Mucosa of stomach (tissue), 1 donor: ENCODE measurements around the gene MYCT1.

Experiments used
- H3K27me3 ChIP-seq: one replicate; pipeline ENCODE4 v1.7.0; 2013; ENCODE audit warnings: mild to moderate bottlenecking, low read length; ENCODE audit not compliant: control insufficient read depth, insufficient read depth
- H3K36me3 ChIP-seq: one replicate; pipeline ENCODE4 v1.7.0; 2013; ENCODE audit warnings: low read length; ENCODE audit not compliant: control insufficient read depth, insufficient read depth
- H3K4me1 ChIP-seq: one replicate; pipeline ENCODE4 v1.7.0; 2013; ENCODE audit warnings: mild to moderate bottlenecking, low read length; ENCODE audit not compliant: control insufficient read depth, insufficient read depth
- H3K4me3 ChIP-seq: one replicate; pipeline ENCODE4 v1.7.0; 2013; ENCODE audit warnings: low read length
- H3K9ac ChIP-seq: one replicate; pipeline ENCODE4 v1.7.0; 2013; ENCODE audit warnings: mild to moderate bottlenecking, low read length, moderate library complexity
- H3K9me3 ChIP-seq: one replicate; pipeline ENCODE4 v1.7.0; 2013; ENCODE audit warnings: mild to moderate bottlenecking, low read length, moderate library complexity; ENCODE audit not compliant: control insufficient read depth
- donor health status: Pancreatic carcinoma.

MYCT1 gene

GRCh38 chr6:152726313-152726712, 28.6 kb downstream of the MYCT1 start:
- Histone ChIP-seq H3K4me3 (no peak overlapping the region), H3K36me3 (no peaks in the 10 kb centered on the region), H3K9me3 (no peaks in the 10 kb centered on the region), H3K27me3 (no peaks in the 10 kb centered on the region), H3K4me1 (no peaks in the 10 kb centered on the region), H3K9ac (no peak overlapping the region)

- H3K36me3 ChIP-seq: no peaks in the 10 kb centered on the region
- H3K4me1 ChIP-seq: no peaks in the 10 kb centered on the region
- H3K4me3 ChIP-seq: no peak overlapping the region
- no peaks in the 10 kb centered on the region for H3K9me3 ChIP-seq
- H3K27me3 ChIP-seq: no peaks in the 10 kb centered on the region
- H3K9ac ChIP-seq: no peak overlapping the region
These were observed 29.8 kb downstream of the MYCT1 start for GRCh38 chr6:152727507-152727906.

- H3K4me3 ChIP-seq: no peak overlapping the region
- H3K4me1 ChIP-seq: no peaks in the 10 kb centered on the region
- H3K36me3 ChIP-seq: no peaks in the 10 kb centered on the region
- no peaks in the 10 kb centered on the region for H3K27me3 ChIP-seq
- no peak overlapping the region for H3K9ac ChIP-seq
- H3K9me3 ChIP-seq: no peaks in the 10 kb centered on the region
These were observed 36.9 kb downstream of the MYCT1 start for GRCh38 chr6:152734630-152735029.

GRCh38 chr6:152736687-152737273, 39.1 kb downstream of the MYCT1 start:
- Histone ChIP-seq H3K27me3 (no peaks in the 10 kb centered on the region), H3K9ac (no peak overlapping the region), H3K4me3 (no peak overlapping the region), H3K36me3 (no peaks in the 10 kb centered on the region), H3K9me3 (no peaks in the 10 kb centered on the region), H3K4me1 (no peaks in the 10 kb centered on the region)

- Histone ChIP-seq H3K4me3 (no peak overlapping the region), H3K36me3 (no peaks in the 10 kb centered on the region), H3K9ac (no peak overlapping the region), H3K9me3 (no peaks in the 10 kb centered on the region), H3K4me1 (no peaks in the 10 kb centered on the region), H3K27me3 (no peaks in the 10 kb centered on the region)
These were observed 47.9 kb downstream of the MYCT1 start for GRCh38 chr6:152745509-152746171.

- Histone ChIP-seq H3K4me3 (no peak overlapping the region), H3K4me1 (no peaks in the 10 kb centered on the region), H3K36me3 (no peaks in the 10 kb centered on the region), H3K9ac (no peak overlapping the region), H3K9me3 (no peaks in the 10 kb centered on the region), H3K27me3 (no peaks in the 10 kb centered on the region)
These were observed 48.5 kb downstream of the MYCT1 start for GRCh38 chr6:152746172-152746553.

GRCh38 chr6:152748843-152749242, 51.1 kb downstream of the MYCT1 start:
- Histone ChIP-seq H3K27me3 (no peaks in the 10 kb centered on the region), H3K9me3 (no peaks in the 10 kb centered on the region), H3K4me3 (no peak overlapping the region), H3K36me3 (no peaks in the 10 kb centered on the region), H3K4me1 (no peaks in the 10 kb centered on the region), H3K9ac (no peak overlapping the region)

GRCh38 chr6:152749336-152749735, 51.6 kb downstream of the MYCT1 start:
- Histone ChIP-seq H3K4me1 (no peaks in the 10 kb centered on the region), H3K4me3 (no peak overlapping the region), H3K27me3 (no peaks in the 10 kb centered on the region), H3K9ac (no peak overlapping the region), H3K36me3 (no peaks in the 10 kb centered on the region), H3K9me3 (no peaks in the 10 kb centered on the region)

- H3K27me3 ChIP-seq: no peaks in the 10 kb centered on the region
These were observed 53.0 kb downstream of the MYCT1 start, which contains the start of gene VIP for GRCh38 chr6:152750694-152751093. VIP (plus strand) TSS chr6:152750797; CDS start chr6:152752178, 1,381 bp downstream.

GRCh38 chr6:152765331-152765730, 67.6 kb downstream of the MYCT1 start:
- no peaks in the 10 kb centered on the region for H3K4me1 ChIP-seq
- H3K9me3 ChIP-seq: no peaks in the 10 kb centered on the region
- no peaks in the 10 kb centered on the region for H3K36me3 ChIP-seq
- H3K27me3 ChIP-seq: no peaks in the 10 kb centered on the region
- H3K4me3 ChIP-seq: no peak overlapping the region
- no peak overlapping the region for H3K9ac ChIP-seq

More at GRCh38 chr6:152750694-152751093, 53.0 kb downstream of the MYCT1 start, which contains the start of gene VIP:
- Histone ChIP-seq H3K9ac (no peak within 1 kb of the TSS), H3K9me3 (no peaks in the 10 kb centered on the region), H3K4me3 (no peak within 1 kb of the TSS), H3K36me3 (no peaks in the 10 kb centered on the region), H3K4me1 (no peaks in the 10 kb centered on the region)

- Histone ChIP-seq H3K4me1 (no peaks in the 10 kb centered on the region), H3K27me3 (no peaks in the 10 kb centered on the region), H3K9ac (no peak overlapping the region), H3K4me3 (no peak overlapping the region), H3K36me3 (no peaks in the 10 kb centered on the region), H3K9me3 (no peaks in the 10 kb centered on the region)
These were observed 71.5 kb downstream of the MYCT1 start for GRCh38 chr6:152769159-152769558.

GRCh38 chr6:152769993-152770392, 72.3 kb downstream of the MYCT1 start:
- Histone ChIP-seq H3K27me3 (no peaks in the 10 kb centered on the region), H3K36me3 (no peaks in the 10 kb centered on the region), H3K9ac (no peak overlapping the region), H3K4me3 (no peak overlapping the region), H3K9me3 (no peaks in the 10 kb centered on the region), H3K4me1 (no peaks in the 10 kb centered on the region)
